Neural progenitor cell (in vitro differentiated cells): ENCODE measurements around the gene SLC6A15. TPM values are rescaled to one million over a fixed set of nuclear protein-coding genes. Genes with fewer than 3 reads are reported as not detected.

ENCODE experiments used
- DNase-seq: peaks from one replicate; pipeline ENCODE4 v3.0.0-alpha.2; 2016; ENCODE audit warnings: low spot score
- H2AFZ ChIP-seq: fragments of 200-600 bp; sonication (generic); replicated peaks from 2 replicates; pipeline ENCODE4 v1.6.1; 2016; ENCODE audit warnings: antibody characterized with exemption
- H3F3A ChIP-seq: fragments of 200-600 bp; sonication (generic); 2 replicates; pipeline ENCODE4 v1.6.1; 2016; ENCODE audit warnings: antibody characterized with exemption, low read depth
- H3K27ac ChIP-seq: fragments of 200-600 bp; sonication (generic); 2 replicates; pipeline ENCODE4 v1.5.1; 2016; ENCODE audit warnings: mild to moderate bottlenecking
- H3K27me3 ChIP-seq: fragments of 200-600 bp; sonication (generic); 2 replicates; pipeline ENCODE4 v1.6.1; 2016; ENCODE audit warnings: mild to moderate bottlenecking, moderate library complexity
- H3K36me3 ChIP-seq: fragments of 200-600 bp; sonication (generic); 2 replicates; pipeline ENCODE4 v1.5.1; 2016
- H3K4me1 ChIP-seq: fragments of 200-600 bp; sonication (generic); 2 replicates; pipeline ENCODE4 v1.6.1; 2016; ENCODE audit warnings: mixed run types
- H3K4me2 ChIP-seq: fragments of 200-600 bp; sonication (generic); 2 replicates; pipeline ENCODE4 v1.6.1; 2016
- H3K4me3 ChIP-seq: fragments of 200-600 bp; sonication (generic); 2 replicates; pipeline ENCODE4 v1.5.1; 2016
- H3K79me2 ChIP-seq: fragments of 200-600 bp; sonication (generic); 2 replicates; pipeline ENCODE4 v1.6.1; 2016; ENCODE audit warnings: low read depth
- H3K9ac ChIP-seq: fragments of 200-600 bp; sonication (generic); 2 replicates; pipeline ENCODE4 v1.6.1; 2016
- H3K9me3 ChIP-seq: fragments of 200-600 bp; sonication (generic); 2 replicates; pipeline ENCODE4 v1.5.1; 2016; ENCODE audit warnings: low read depth
- H4K20me1 ChIP-seq: fragments of 200-600 bp; sonication (generic); 2 replicates; pipeline ENCODE4 v1.6.1; 2016; ENCODE audit warnings: low read depth
- H3K27ac Mint-ChIP-seq: 3 replicates; pipeline ENCODE4 v1.8.0; 2021; ENCODE audit warnings: mixed read lengths
- H3K27me3 Mint-ChIP-seq: 2 replicates; pipeline ENCODE4 v1.8.0; 2022; ENCODE audit warnings: low read depth, mild to moderate bottlenecking, inconsistent platforms, moderate library complexity, mixed read lengths; ENCODE audit not compliant: insufficient read depth
- H3K36me3 Mint-ChIP-seq: 3 replicates; pipeline ENCODE4 v1.8.0; 2021; ENCODE audit warnings: mixed read lengths
- H3K4me1 Mint-ChIP-seq: 3 replicates; pipeline ENCODE4 v1.8.0; 2021; ENCODE audit warnings: mixed read lengths
- H3K4me3 Mint-ChIP-seq: 3 replicates; pipeline ENCODE4 v1.8.0; 2021; ENCODE audit warnings: mild to moderate bottlenecking, moderate library complexity, mixed read lengths
- H3K9me3 Mint-ChIP-seq: 3 replicates; pipeline ENCODE4 v1.8.0; 2020; ENCODE audit warnings: mixed read lengths
- EZH2 ChIP-seq: fragments of 200-600 bp; sonication (generic); IDR thresholded peaks from 2 replicates; pipeline ENCODE4 v1.6.1; 2017; ENCODE audit warnings: antibody characterized with exemption, mild to moderate bottlenecking, moderate library complexity
- EZH2phosphoT487 ChIP-seq: fragments of 200-600 bp; sonication (generic); IDR thresholded peaks from 2 replicates; pipeline ENCODE4 v1.6.1; 2017; ENCODE audit warnings: antibody characterized with exemption
- total RNA-seq: library from RNA; depleted of rRNA; stranded (reverse); fragments of >200 nt; gene quantifications from 2 replicates; pipeline ENCODE4 v1.2.3, GENCODE V29; 2015; ENCODE audit warnings: low replicate concordance
- TF ChIP-seq, protein P1 (sequence below): fragments of 200-600 bp; sonication (generic); IDR thresholded peaks from 2 replicates; pipeline ENCODE4 v1.5.1; 2017; ENCODE audit warnings: antibody characterized with exemption, mild to moderate bottlenecking

Gene SLC6A15
- 15.1 and 25.4 TPM in 2 replicates for total RNA-seq

DNA sequence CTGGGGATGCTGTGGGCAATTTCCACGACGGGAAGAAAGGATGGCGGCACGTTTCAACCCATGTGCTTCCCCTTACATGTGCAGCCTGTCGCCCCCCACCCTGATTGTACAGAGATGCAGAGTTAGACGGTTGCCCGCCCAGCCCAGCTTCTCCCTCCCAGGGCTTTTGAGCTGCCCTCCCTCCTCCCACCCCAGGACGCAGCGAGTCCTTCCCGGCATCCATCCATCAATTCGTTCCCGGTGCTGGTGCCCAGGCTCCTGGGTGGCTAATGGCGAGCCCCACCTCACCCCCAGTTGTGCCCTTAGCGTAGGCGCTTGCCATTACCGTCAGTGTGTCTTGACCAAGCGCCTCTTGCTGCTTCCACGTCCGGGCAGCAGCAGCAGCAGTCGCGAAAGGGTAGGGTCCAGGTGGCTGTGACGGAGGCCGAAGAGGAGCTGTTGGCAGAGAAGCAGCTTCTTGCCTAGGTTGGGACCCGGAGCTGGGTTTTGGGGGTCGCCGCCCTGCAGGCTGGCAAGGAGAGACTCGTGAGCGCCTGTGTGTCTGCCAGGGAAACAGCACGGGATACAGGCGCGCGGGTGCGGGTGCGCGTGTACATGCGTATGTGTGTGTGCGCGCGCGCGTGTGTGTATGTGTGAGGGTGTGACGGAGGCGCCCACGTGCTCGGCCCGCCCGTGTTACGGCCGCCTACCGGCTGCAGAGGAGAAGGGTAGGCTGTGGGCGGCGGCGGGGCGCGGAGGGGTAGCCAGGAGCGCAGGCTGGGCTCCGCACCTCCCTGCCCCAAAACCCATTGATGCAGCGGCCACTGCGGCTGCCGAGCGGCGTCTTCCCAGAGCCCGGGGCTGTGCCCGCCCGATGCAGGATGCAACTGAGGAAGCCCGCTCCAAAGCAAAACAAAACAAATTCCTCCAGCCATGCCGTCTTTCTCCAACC lies at the start of gene SLC6A15:
Gene SLC6A15 (minus strand): TSS at position 602 of the 931 bp plus-strand sequence. CDS start 20,679 bp downstream, outside the sequence.
- H3K27me3 Mint-ChIP-seq, result peaks cover 9% of the 10 kb centered on the region
- H4K20me1 ChIP-seq, result no peaks in the 10 kb centered on the region
- H3K4me1 ChIP-seq, result peaks cover 6% of the 10 kb centered on the region
- H3F3A ChIP-seq, result peaks cover 19% of the 10 kb centered on the region
- no peaks in the 10 kb centered on the region for H3K36me3 ChIP-seq
- DNase-seq, result peak; percentile 90
- H3K79me2 ChIP-seq, result peaks cover 19% of the 10 kb centered on the region
- no peak within 1 kb of the TSS for H3K9ac ChIP-seq
- peak within 1 kb of the TSS; percentile 67 for H3K27ac Mint-ChIP-seq
- H3K4me2 ChIP-seq, result peak within 1 kb of the TSS; percentile 97
- peak within 1 kb of the TSS; percentile 85 for H3K4me3 ChIP-seq
- H3K27me3 ChIP-seq, result peaks cover 28% of the 10 kb centered on the region
- no peaks in the 10 kb centered on the region for H3K36me3 Mint-ChIP-seq
- H2AFZ ChIP-seq, result peak within 1 kb of the TSS; percentile 86
- peak within 1 kb of the TSS; percentile 66 for H3K27ac ChIP-seq
- H3K4me1 Mint-ChIP-seq, result peaks cover 17% of the 10 kb centered on the region
- TF ChIP-seq EZH2, result no peak
- TF ChIP-seq, protein P1, sequence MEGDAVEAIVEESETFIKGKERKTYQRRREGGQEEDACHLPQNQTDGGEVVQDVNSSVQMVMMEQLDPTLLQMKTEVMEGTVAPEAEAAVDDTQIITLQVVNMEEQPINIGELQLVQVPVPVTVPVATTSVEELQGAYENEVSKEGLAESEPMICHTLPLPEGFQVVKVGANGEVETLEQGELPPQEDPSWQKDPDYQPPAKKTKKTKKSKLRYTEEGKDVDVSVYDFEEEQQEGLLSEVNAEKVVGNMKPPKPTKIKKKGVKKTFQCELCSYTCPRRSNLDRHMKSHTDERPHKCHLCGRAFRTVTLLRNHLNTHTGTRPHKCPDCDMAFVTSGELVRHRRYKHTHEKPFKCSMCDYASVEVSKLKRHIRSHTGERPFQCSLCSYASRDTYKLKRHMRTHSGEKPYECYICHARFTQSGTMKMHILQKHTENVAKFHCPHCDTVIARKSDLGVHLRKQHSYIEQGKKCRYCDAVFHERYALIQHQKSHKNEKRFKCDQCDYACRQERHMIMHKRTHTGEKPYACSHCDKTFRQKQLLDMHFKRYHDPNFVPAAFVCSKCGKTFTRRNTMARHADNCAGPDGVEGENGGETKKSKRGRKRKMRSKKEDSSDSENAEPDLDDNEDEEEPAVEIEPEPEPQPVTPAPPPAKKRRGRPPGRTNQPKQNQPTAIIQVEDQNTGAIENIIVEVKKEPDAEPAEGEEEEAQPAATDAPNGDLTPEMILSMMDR, result peak; percentile 57
- H3K9me3 Mint-ChIP-seq, result no peaks in the 10 kb centered on the region
- no peaks in the 10 kb centered on the region for H3K9me3 ChIP-seq
- H3K4me3 Mint-ChIP-seq, result peak within 1 kb of the TSS; percentile 96

DNA sequence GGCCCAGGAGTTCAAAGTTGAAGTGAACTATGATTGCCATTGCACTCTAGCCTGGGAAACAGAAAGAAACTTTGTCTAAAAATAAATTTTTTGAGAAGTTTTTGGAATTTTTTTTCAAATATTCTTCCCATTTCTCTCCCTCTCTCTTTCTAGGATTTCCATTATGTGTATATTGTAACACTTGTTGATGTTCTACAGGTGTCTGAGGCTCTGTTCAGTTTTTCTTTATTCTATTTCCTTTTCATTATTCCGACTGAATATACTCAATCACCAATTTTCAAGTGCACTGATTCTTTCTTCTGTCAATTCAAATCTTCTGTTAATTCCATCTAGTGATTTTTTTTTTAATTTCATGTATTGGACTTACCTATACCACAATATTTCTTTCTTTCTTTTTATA lies 48.3 kb upstream of the SLC6A15 start:
- H3K4me3 Mint-ChIP-seq, result no peak overlapping the region
- no peaks in the 10 kb centered on the region for H3K4me1 Mint-ChIP-seq
- no peaks in the 10 kb centered on the region for H4K20me1 ChIP-seq
- no peaks in the 10 kb centered on the region for H3F3A ChIP-seq
- H3K27ac Mint-ChIP-seq, result no peak overlapping the region
- no peaks in the 10 kb centered on the region for H3K36me3 Mint-ChIP-seq
- H3K27me3 Mint-ChIP-seq, result no peaks in the 10 kb centered on the region
- H3K27me3 ChIP-seq, result no peaks in the 10 kb centered on the region
- no peaks in the 10 kb centered on the region for H3K79me2 ChIP-seq
- H3K36me3 ChIP-seq, result no peaks in the 10 kb centered on the region
- DNase-seq, result no peak
- no peaks in the 10 kb centered on the region for H3K9me3 ChIP-seq
- no peak overlapping the region for H3K9ac ChIP-seq
- H3K9me3 Mint-ChIP-seq, result no peaks in the 10 kb centered on the region
- no peak overlapping the region for H3K27ac ChIP-seq
- H3K4me2 ChIP-seq, result no peak overlapping the region
- H3K4me1 ChIP-seq, result no peaks in the 10 kb centered on the region
- TF ChIP-seq, protein P1, result no peak
- TF ChIP-seq EZH2, result no peak
- TF ChIP-seq EZH2phosphoT487, result no peak
- H2AFZ ChIP-seq, result no peak overlapping the region
- H3K4me3 ChIP-seq, result no peak overlapping the region

DNA sequence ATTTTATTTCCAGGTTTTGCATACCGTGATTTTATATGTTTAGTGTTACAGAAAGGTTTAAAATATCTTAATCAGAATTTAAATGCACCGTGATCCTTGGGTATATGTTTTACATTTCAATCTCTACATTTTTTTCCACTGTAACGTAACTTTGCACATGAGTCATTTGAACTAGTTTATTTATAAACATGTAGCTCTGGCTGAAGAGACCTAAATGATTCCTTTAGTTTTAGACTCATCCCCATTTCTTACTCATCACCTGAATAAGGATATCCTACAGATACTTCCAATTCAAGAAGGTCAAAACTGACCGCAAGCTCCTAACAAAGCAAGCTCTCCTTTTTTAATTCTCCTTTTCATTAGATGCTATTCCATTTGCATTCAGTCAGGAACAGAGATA lies 42.7 kb upstream of the SLC6A15 start:
- Histone ChIP-seq H3K9me3 (no peaks in the 10 kb centered on the region), H3K4me3 (no peak overlapping the region), H3K36me3 (no peaks in the 10 kb centered on the region), H3K9ac (no peak overlapping the region), H3K27ac (no peak overlapping the region), H2AFZ (no peak overlapping the region), H4K20me1 (no peaks in the 10 kb centered on the region), H3K4me1 (no peaks in the 10 kb centered on the region), H3K79me2 (no peaks in the 10 kb centered on the region), H3K4me2 (no peak overlapping the region), H3F3A (no peaks in the 10 kb centered on the region), H3K27me3 (no peaks in the 10 kb centered on the region)
- no peak for DNase-seq
- no peaks in the 10 kb centered on the region for H3K4me1 Mint-ChIP-seq
- H3K9me3 Mint-ChIP-seq, result no peaks in the 10 kb centered on the region
- H3K27me3 Mint-ChIP-seq, result no peaks in the 10 kb centered on the region
- H3K36me3 Mint-ChIP-seq, result no peaks in the 10 kb centered on the region
- no peak overlapping the region for H3K4me3 Mint-ChIP-seq
- H3K27ac Mint-ChIP-seq, result no peak overlapping the region
- TF ChIP-seq, protein P1, result no peak
- TF ChIP-seq EZH2phosphoT487 (no peak), EZH2 (no peak)
